OCI-LY7 (cell line): ENCODE data around the gene CHD1.

ENCODE experiments used
- CTCF ChIP-seq: fragments of 200-600 bp; sonication (generic); conservative IDR thresholded peaks from 2 replicates; pipeline ENCODE4 v1.5.1; 2014; ENCODE audit warnings: mild to moderate bottlenecking, antibody characterized with exemption, low read length, moderate library complexity, mixed read lengths
- EZH2phosphoT487 ChIP-seq: fragments of 200-600 bp; sonication (generic); IDR thresholded peaks from 2 replicates; pipeline ENCODE4 v1.6.1; 2018; ENCODE audit warnings: low read depth, borderline replicate concordance, mild to moderate bottlenecking, mixed run types, antibody characterized with exemption, low read length, moderate library complexity, mixed read lengths

- TF ChIP-seq CTCF (no peak), EZH2phosphoT487 (no peak)
Measured at GRCh38 chr5:98891591-98891990, 37.2 kb downstream of the CHD1 start.
